H1 (cell line): ENCODE measurements around the gene BANF1. TPM values are rescaled to one million over a fixed set of nuclear protein-coding genes. Genes with fewer than 3 reads are reported as not detected.

Experiments
- ASH2L ChIP-seq: fragments of 200-600, 300-600 bp; sonication (generic); IDR thresholded peaks from one replicate; pipeline ENCODE4 v1.7.1; 2017; ENCODE audit warnings: low read length
- ATF3 ChIP-seq: IDR thresholded peaks from 2 replicates; pipeline ENCODE4 v1.6.1; 2011; ENCODE audit warnings: low read depth, mild to moderate bottlenecking, low read length; ENCODE audit not compliant: insufficient read depth
- CBX5 ChIP-seq: fragments of 300-800, 300-1000 bp; sonication (generic); IDR thresholded peaks from 2 replicates; pipeline ENCODE4 v1.7.1; 2016; ENCODE audit warnings: antibody characterized with exemption, low read length, low read depth
- CHD1 ChIP-seq: IDR thresholded peaks from 2 replicates; pipeline ENCODE4 v1.6.1; 2012; ENCODE audit warnings: low read depth, low read length, improper control_type of control experiment
- EGR1 ChIP-seq: IDR thresholded peaks from 2 replicates; pipeline ENCODE4 v1.6.1; 2011; ENCODE audit warnings: low read depth, low read length, borderline replicate concordance
- EP300 ChIP-seq, 2 experiments: IDR thresholded peaks; 1 replicate in 1 of 2; 2 replicates in 1 of 2; pipeline ENCODE4 v1.6.1; 2011 to 2012; ENCODE audit warnings: low read depth in 2 of 2, low read length in 2 of 2, mild to moderate bottlenecking in 2 of 2, borderline replicate concordance in 1 of 2, inconsistent platforms in 1 of 2, moderate library complexity in 1 of 2
- EZH2 ChIP-seq: fragments of 200-600 bp; sonication (generic); IDR thresholded peaks from 2 replicates; pipeline ENCODE4 v1.7.1; 2012; ENCODE audit warnings: low read depth, mild to moderate bottlenecking, moderate library complexity, low read length, inconsistent platforms; ENCODE audit not compliant: severe bottlenecking
- GTF2F1 ChIP-seq: IDR thresholded peaks from 2 replicates; pipeline ENCODE4 v1.6.1; 2012; ENCODE audit warnings: low read depth, low read length, improper control_type of control experiment, borderline replicate concordance
- JUN ChIP-seq: IDR thresholded peaks from 2 replicates; pipeline ENCODE4 v1.6.1; 2011; ENCODE audit warnings: low read depth, mild to moderate bottlenecking, improper control_type of control experiment, low read length
- MAX ChIP-seq: IDR thresholded peaks from 2 replicates; pipeline ENCODE4 v1.6.1; 2012; ENCODE audit warnings: inconsistent platforms
- NANOG ChIP-seq: IDR thresholded peaks from 2 replicates; pipeline ENCODE4 v1.6.1; 2011; ENCODE audit warnings: low read length, low read depth, mild to moderate bottlenecking, inconsistent platforms; ENCODE audit not compliant: insufficient read depth, poor library complexity, severe bottlenecking
- PHF8 ChIP-seq: fragments of 200-600 bp; sonication (generic); conservative IDR thresholded peaks from 2 replicates; pipeline ENCODE4 v1.7.1; 2012; ENCODE audit warnings: low read depth, mild to moderate bottlenecking, inconsistent platforms, low read length, moderate library complexity
- POLR2A ChIP-seq, 2 experiments: IDR thresholded peaks; 1 replicate in 1 of 2; 2 replicates in 1 of 2; pipeline ENCODE4 v1.6.1; 2011; ENCODE audit warnings: low read depth in 2 of 2, low read length in 2 of 2, mild to moderate bottlenecking in 2 of 2; ENCODE audit errors: control extremely low read depth in 1 of 2
- POU5F1 ChIP-seq: IDR thresholded peaks from 2 replicates; pipeline ENCODE4 v1.6.1; 2011; ENCODE audit warnings: low read depth, mild to moderate bottlenecking, low read length, moderate library complexity
- RFX5 ChIP-seq: IDR thresholded peaks from 2 replicates; pipeline ENCODE4 v1.6.1; 2011; ENCODE audit warnings: low read depth, low read length, improper control_type of control experiment, borderline replicate concordance
- SIN3A ChIP-seq, 2 experiments: IDR thresholded peaks in 1 of 2; conservative IDR thresholded peaks in 1 of 2; 2 replicates each; pipeline ENCODE4 v1.6.1; 2011 to 2012; ENCODE audit warnings: low read length in 2 of 2, improper control_type of control experiment in 1 of 2, low read depth in 1 of 2, mild to moderate bottlenecking in 1 of 2
- SIX5 ChIP-seq: IDR thresholded peaks from 2 replicates; pipeline ENCODE4 v1.6.1; 2011; ENCODE audit warnings: mild to moderate bottlenecking, low read depth, low read length
- SP1 ChIP-seq: IDR thresholded peaks from 2 replicates; pipeline ENCODE4 v1.6.1; 2011; ENCODE audit warnings: low read depth, low read length
- SP2 ChIP-seq: IDR thresholded peaks from 2 replicates; pipeline ENCODE4 v1.6.1; 2012; ENCODE audit warnings: mild to moderate bottlenecking, low read length, inconsistent platforms
- SP4 ChIP-seq: IDR thresholded peaks from 2 replicates; pipeline ENCODE4 v1.6.1; 2012; ENCODE audit warnings: low read length, inconsistent platforms
- TAF1 ChIP-seq: IDR thresholded peaks from 2 replicates; pipeline ENCODE4 v1.6.1; 2011; ENCODE audit warnings: mild to moderate bottlenecking, low read depth, low read length
- TBP ChIP-seq: IDR thresholded peaks from 2 replicates; pipeline ENCODE4 v1.6.1; 2011; ENCODE audit warnings: low read depth, low read length, improper control_type of control experiment
- YY1 ChIP-seq: IDR thresholded peaks from 2 replicates; pipeline ENCODE4 v1.6.1; 2011; ENCODE audit warnings: low read depth, mild to moderate bottlenecking, low read length
- polyA plus RNA-seq, 7 experiments: library from polyadenylated mRNA; depleted of rRNA in 3 of 7; stranded (reverse) in 5 of 7; unstranded in 2 of 7; fragments of >200 nt in 5 of 7; fragments of 200-250 nt in 2 of 7; gene quantifications; 1 replicate in 5 of 7; 2 replicates in 1 of 7; 4 replicates in 1 of 7; pipeline versions ENCODE4 v1.2.1 to v1.2.3, GENCODE V29; 2011 to 2013; ENCODE audit warnings: missing spikeins in 2 of 7, mixed read lengths in 2 of 7
- total RNA-seq: library from RNA; stranded (reverse); fragmentation: NEBNext Ultra II Directional; extraction: Animal tissue kit (Norgen Biotek cat#: 25700); gene quantifications from 2 replicates; pipeline ENCODE4 v1.2.1, GENCODE V29; 2021

The BANF1 gene
- total and polyA plus RNA-seq, 2 of the 8 experiments (the other 6 are each of a cell fraction or from before 2014, with no cell fraction given): 330 to 467 TPM

- TF ChIP-seq CBX5 (no peak), ATF3 (no peak), EGR1 (peak; percentile 73; the same call in 1 of the 2 replicates), GTF2F1 (peak; percentile 48; the same call in 1 of the 2 replicates), NANOG (no peak), SP4 (peak; percentile 93), EZH2 (no peak), SP1 (peak; percentile 82), POLR2A (IDR thresholded peaks at IDR 0.05; ENCODE audit: control extremely low read depth in 1 of 2, low read depth in 2 of 2, low read length in 2 of 2) (peak in 1 of 2 experiments; percentile 80; a peak in 2 of 3 replicates), CHD1 (no peak), EP300 (IDR thresholded peaks at IDR 0.05; ENCODE audit: borderline replicate concordance in 1 of 2, low read depth in 2 of 2, low read length in 2 of 2) (peak in 1 of 2 experiments; percentile 71; a peak in 1 of 3 replicates), RFX5 (no peak), ASH2L (peak; percentile 96), SP2 (no peak; the same call in 1 of the 2 replicates), TBP (peak; percentile 92), JUN (peak; percentile 32; the same call in 1 of the 2 replicates), SIN3A (conservative IDR thresholded peaks at IDR 0.05 in 1 of 2, IDR thresholded peaks at IDR 0.05 in 1 of 2; ENCODE audit: low read depth in 1 of 2, low read length in 2 of 2) (peak in 1 of 2 experiments; percentile 97; a peak in 2 of 4 replicates), PHF8 (peak; percentile 70), TAF1 (peak; percentile 96), YY1 (peak; percentile 71; the same call in 1 of the 2 replicates), SIX5 (peak; percentile 43), MAX (peak; percentile 72), POU5F1 (no peak)
These were observed at the start of gene BANF1, which contains the start of gene EIF1AD (continued) for GRCh38 chr11:66001942-66002647.
